NCI-H524 treated with DMSO at 0.1 percent for 48 hours (cell line): ENCODE data around the gene OTUD4.
A peak's percentile ranks its signal among the peaks of the same experiment; 100 is the strongest.

Experiments used
- DNase-seq: peaks from one replicate; lab custom pipeline; 2025; lab: John Stamatoyannopoulos, UW

Gene OTUD4

DNA sequence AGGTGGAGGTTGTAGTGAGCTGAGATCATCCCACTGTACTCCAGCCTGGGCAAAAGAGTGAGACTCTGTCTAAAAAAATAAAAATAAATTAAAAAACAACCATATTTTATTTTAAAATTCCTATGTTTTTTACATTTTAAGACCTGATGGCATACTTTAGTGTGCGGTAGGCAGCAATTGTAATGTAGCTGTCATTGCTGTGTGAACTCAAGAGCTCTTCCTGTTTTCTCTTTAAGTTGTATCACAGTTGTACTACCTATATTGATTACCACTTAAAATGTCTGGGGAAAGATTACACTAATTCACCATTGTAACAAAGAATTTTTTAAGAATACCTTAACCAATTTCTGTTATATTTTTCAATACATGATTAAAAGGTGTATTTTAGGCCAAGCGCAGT is 55.0 kb downstream of the OTUD4 start:
- no peak for DNase-seq

DNA sequence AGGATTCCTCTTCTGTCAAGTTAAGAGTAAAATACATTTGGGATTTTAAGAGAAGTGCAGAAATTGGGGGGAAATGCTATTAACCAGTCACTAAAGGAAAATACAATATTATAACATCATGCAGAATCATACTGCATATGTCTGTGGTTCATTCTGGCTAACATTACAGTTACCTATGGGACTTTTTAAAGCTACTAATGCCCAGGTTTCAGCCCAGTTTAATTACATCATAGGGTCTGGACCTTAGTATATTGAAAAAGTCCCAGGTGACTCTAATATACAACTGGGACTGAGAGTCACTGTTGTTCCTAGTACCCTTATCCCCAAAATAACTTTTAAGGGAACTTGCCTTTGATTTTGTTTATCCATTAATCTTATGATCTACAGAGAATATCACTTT is 72.3 kb downstream of the OTUD4 start:
- no peak for DNase-seq

DNA sequence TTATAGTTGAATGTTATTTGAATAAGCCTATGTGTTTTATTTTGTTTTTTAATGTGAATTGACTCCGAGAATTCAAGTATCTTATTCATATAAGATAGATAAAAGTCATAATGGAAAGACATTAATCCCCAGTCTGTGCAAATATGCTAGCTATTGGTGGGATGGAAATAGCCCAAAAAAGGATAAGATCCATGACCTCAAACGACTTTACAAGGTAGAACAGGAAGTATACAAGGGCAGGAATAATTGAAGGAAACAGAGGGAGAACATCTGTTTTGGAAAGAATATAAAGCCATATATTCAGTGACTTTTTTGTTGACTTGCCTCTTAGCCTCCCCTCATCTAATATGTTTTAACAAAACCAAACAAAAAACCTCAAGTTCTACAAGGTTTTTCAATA is 73.3 kb downstream of the OTUD4 start:
- DNase-seq: no peak

DNA sequence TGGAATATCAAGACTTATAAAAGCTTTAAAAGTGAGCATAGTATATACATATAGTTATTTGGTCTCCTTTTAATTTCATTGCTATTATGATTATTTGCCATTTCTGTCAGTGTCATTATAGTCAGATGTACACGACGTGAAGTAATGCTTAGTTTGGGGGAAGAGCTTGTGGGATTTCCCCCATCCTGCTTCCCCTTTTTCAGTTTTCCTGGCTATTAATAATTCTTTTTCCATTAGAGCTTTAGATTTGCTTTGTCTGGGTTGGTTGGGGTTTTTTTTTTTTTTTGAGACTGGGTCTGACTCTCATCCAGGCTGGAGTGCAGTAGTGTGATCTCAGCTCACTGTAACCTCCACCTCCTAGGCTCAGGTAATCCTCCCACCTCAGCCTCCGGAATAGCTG is 76.9 kb downstream of the OTUD4 start:
- DNase-seq: no peak

DNA sequence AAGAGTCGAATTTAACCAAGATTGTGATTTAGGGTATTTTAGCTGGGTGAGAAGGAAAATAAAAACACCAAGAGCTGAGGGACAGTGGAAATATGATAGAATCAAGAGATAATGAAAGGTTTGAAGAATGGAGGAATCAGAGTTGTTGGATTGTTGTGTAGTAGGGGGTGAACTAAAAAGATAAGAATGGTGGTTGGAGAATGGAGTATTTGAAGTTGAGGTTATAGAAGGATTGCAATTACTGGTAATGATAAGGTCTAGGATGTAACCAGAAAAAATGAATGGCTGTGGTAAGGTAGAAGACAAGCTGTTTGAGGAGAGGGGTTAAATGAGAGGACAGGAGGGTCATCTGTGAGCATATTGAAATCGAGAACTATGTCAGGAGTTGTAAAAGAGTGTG is 77.8 kb downstream of the OTUD4 start:
- DNase-seq: no peak

DNA sequence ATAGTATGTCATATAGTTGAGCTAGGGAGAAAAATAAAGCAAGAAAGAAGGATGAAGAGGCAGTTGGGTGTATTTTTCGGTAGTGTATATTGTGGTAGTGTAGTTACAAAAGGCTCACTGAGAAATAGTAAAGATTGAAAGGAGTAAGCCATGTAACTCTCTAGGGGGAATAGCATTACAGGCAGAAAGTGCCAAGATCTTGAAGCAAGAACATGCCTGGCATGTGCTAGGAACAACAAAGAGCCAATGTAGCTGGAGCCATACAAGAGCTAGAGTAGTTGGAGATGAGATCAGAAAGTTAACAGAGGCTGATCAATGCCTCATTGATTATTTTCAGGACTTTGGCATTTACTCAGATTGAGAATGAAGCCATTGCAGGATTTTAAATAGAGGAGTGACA is 79.3 kb downstream of the OTUD4 start:
- DNase-seq: no peak

DNA sequence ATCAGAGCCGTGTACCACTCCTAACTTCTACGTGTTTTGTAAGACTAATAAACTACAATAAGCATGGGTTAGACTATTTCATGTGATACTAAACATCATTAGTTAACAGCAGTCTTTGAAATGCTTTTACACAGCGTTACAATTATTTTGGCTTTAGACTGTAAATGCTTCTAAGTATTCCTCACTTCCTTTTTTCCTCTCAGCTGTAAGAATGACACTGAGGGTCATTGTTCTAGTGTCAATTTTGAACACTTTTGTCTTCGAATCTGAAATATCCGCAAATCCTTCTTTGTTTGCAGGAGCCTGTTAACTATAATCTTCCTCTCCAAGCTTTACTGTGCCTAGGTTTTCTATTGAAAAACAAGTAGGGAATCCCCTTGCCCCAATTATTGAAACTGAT is 80.7 kb downstream of the OTUD4 start:
- no peak for DNase-seq

DNA sequence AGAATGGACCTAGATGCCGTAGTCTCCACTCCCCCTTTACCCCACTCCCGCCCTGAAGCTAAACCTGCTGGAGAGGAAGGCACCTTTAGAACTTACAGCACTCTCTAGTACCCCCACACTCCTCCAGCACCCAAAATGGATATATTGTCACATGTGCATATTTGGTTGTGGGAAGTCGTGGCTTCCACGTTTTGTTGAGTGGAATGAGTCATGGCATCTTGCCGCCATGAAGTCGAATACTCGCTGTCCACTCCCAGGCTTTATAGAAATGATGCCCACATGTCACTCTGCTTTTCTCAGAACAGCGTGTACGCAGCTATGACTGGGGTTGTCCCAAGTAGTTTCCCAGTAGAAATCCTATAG is 81.7 kb downstream of the OTUD4 start:
- no peak for DNase-seq

DNA sequence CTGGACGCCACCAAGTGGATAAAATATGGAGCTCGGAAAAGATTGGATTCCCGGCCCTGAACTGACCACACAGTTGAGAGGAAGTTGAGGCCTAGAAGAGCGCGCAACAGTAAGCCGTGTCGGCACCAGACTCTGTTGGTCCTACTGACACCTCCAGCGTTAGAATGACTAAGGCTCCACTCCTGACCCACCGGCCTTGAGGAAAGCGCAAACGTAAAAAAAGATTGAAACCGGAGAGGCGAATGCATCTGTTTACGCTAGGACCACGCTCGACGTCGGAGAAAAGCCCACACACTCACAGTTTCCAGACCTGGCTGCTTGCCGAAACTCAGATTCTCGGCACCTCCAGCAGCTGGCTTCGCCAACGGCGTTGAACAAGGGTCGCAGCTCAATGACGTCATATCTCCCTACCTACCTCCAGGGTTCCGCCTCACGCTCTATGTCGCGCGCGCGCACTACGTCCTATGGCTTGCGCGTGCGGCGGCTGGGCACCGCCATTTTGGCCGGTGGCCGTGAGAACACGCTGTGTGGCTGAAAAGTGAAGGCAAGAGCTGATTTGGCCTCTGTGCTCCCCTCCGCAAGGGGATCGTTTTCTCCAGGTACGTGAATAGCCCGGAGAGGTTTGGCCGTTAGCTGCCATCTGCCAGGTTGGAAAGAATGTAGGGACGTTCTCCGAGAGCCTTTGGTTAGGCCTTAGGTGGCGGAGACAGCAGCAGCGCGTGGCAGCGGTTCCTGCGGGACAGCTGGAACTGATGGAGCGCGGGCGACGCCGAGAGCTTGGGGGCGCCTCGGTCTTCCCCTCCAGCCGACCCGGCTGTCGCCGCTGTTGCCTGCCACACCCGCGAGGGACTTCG is 82.3 kb downstream of the OTUD4 start, which contains the start of the genes ABCE1 and ANAPC10:
Gene ABCE1 (plus strand): TSS at position 491 of the 854 bp plus-strand sequence. CDS start 6,102 bp downstream, outside the sequence.
Gene ANAPC10 (minus strand): TSS at position 376 of the 854 bp plus-strand sequence. CDS start 2,097 bp downstream, outside the sequence.
- DNase-seq: peak; percentile 51

DNA sequence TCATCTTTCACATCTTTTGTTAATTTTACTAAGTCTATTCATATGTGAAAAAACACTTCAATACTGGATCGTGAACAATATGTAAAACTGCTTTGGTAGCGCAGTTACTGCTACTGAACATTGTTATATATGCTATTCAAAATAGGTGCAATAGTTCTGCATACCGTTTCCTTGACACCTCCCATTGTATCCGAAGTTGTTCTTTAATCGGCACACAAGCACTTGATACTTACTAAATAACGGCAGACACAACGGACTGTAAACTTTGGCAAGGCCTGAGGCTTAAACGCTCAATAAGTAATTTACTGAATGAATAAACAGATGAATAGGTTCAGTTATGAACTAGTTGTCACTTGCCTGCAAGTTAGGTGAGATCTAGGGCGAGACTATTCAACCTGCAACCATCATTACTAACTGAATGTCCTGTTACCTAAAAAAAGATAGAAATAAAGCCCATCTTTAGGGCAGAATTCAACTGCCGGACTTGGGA is 83.0 kb downstream of the OTUD4 start:
- no peak for DNase-seq

DNA sequence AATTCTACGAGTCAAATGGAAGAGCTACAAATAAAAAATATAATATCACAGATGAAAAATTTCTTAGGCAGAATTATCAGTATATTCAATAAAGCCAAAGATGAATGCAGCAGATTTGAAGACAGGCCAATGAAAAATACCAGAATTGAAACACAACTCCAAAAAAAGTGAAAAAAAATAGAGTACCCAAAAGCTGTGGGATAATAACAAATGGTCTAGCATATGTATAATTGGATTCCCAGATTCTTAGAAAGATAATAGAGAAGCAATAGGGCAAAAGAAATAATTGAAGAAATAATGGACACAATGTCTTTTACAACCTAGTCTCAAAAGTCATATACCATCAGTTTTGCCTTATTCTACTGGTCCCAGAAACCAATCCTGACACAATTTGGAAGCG is 86.8 kb downstream of the OTUD4 start:
- DNase-seq: no peak

DNA sequence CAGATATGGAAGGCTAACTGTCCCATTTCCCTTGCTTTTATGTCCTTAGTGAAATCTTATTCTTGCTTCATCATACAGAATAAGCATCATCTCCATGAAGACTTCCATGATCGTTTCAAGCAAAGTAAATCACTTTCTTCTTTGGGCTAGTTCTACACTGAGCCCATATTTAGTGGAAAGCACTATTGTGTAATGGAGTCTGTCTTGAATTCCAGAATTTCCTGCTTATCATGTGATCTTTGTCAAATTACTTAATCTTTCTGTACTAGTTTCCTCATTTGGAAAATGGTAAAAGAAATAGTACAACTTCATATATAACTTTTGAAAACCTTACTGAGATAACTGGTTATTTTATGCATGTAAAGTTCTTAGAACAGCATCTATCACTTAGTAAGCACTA is 90.0 kb downstream of the OTUD4 start:
- DNase-seq: no peak

DNA sequence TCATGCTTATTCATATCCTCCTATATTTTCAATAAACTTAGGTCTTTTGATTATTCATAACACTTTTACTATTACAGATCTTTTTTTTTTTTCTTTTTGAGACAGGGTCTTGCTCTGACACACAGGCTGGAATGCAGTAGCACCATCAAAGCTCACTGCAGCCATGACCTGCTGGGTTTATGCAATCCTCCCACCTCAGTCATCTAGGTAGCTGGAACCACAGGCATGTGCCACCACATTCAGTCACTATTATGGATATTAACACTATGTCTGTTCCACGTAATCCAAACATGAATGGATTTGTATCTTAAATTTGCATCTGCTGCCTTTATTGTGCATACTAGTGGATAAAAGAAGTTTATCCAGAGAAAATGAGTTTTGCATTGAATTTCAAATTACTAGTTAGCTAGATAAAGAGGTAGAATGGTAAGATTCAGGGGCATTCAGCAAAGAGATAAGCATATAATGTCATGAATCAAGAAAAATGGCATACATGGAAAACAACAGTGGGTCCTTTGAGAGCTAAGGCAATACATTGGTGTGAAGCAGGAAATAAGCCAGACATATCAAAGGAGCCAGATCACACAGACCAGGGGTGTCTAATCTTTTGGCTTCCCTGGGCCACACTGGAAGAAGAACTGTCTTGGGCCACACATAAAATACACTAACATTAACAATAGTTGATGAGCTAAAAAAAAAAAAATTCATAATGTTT is 96.3 kb downstream of the OTUD4 start:
- DNase-seq: no peak
